HG03354 (cell line): ENCODE data around the gene NTM.

Experiments used
- ATAC-seq: cut with Tn5 transposase; IDR thresholded peaks from one replicate; pipeline ENCODE4 v1.9.1; 2021; ENCODE audit warnings: mild to moderate bottlenecking; ENCODE audit not compliant: unreplicated experiment, poor library complexity, severe bottlenecking

NTM gene

DNA sequence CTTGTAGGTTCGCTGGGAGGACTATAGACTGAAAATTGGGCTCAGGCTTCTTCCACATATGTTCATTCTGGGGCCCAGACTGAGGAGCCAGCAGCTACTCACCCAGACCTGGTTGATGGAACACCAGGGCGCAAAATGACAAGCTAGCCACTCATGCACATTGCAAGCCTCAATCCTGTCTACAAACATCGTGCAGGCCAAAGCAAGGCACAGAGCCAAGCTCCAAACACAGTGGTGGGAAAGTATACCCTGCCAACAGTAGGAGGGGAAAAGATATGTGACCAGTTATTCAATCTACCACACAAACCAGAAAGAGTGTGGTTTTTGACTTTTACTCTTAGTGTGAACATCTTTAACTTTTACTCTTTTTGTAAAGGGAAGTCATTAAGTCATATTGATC lies 660.5 kb downstream of the NTM start:
- ATAC-seq: no peak

DNA sequence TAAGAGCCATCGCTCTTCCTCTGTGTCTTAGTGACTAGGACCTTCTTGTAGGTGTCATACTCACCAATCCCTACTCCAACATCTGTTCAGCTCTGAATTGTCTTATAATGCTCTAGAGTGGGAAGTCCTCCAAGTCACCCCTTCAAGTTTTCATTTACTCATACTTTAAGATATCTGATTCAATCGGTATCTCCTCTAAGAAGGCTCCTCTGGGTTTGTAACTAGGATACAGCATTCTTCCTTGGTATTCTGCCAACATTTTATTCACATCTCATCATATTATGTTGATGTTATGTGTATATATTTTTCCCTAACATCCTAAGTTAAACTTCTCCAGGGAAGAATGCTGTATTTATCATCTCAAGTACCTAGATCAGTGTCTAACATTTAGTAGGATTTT lies 662.1 kb downstream of the NTM start:
- no peak for ATAC-seq

DNA sequence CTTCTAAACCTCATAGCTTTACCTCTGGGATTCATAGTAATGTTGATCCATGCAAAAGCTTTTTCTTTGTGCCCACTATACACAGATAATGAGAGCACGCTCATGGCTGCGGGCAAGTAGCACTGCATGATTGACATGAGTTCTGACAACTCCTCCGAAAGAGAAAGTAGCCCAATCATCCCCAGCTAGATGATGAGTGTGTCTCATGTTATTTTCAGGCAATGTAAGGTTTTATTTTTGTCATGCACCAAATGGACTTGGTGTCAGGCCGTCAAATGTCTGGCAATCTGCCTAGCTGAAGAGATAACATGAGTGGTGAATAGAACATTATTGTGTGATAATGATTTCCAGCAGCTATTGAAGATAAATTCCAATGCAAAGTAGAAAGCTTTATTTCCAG lies 662.6 kb downstream of the NTM start:
- no peak for ATAC-seq

DNA sequence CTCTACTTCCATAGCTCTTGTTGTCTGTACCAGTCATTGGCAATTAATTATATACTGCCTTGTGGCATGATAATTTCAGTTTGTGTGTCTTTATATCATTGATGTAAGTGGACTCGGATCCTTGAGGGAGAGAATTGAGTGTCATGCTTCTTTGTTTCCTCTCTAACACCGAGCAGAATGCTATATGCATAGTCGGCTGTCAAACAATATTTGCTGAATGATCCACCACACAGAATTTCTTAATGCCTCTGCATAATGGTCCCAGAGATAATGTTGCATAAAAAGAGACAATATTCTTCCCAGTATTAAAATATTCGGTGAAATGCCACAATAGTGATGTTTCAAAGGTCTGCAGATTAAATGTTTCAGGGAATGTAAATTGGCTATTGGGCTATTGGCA lies 664.8 kb downstream of the NTM start:
- ATAC-seq: no peak

DNA sequence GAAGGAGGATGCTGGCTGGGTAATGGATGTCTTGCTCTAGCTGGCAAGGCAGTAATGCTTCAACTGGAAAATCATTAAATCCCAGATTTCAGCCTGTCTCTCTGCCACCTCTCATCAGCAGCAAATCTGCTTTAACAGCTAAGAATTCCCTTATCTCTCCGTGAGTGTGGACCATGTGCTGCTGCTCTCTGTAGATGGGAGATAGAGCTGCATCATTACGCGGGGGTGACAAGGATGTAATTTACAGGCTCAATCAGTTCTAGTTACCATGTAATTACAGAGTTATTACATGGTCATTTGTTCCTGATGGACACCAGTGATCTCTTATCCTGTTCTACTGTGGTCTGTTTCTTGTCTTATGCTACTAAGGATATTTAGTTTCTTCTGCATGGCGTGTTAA lies 665.4 kb downstream of the NTM start:
- ATAC-seq: no peak

DNA sequence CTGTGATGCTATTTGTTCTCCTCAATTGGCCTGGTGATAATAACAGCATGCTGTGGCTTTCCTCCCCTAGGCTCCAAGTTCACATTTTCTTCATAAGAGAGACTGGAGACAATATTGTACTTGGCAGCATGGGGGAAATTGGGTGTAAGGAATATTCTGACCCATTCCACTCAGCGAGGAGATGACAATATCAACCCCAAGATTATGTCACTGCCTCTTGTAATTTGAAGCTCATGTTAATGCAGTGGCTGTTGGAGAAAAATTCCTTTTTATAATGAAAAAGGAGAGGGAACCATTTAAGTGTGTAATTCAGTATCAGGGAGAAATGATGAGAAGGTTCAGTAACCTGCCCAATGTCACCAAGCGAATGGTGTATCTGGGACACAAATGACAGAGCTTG lies 665.8 kb downstream of the NTM start:
- ATAC-seq: no peak

DNA sequence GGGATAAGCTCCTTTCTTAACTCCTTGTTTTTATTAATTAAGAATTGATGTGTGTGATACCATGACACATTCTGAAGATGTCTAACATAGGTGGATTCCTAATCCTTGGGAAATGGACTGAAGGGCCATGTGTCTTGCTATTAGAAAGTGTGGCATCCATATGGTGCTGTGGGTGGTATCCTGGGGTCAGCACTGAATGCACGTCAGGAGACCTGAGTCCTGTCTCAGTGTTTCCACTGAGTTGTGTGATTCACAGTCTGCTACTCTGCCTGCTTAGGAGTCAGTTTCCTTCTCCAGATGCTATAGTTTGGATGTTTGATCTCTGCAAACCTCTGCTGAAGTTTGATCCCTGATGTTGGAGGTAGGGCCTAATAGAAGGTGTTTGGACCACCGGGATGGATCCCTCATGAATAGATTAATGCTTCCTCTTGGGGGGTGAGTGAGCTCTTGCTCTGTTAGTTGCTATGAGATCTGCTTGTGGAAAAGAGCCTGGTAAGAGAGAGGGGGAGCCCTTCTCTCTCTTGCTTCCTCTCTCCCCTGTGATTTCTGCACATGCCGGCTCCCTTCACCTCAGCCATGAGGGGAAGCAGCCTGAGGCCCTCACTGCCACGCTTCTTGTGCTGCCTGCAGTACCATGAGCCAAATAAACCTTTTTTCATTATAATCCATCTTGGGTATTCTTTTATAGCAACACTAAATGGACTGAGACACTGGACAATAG lies 666.5 kb downstream of the NTM start:
- no peak for ATAC-seq

DNA sequence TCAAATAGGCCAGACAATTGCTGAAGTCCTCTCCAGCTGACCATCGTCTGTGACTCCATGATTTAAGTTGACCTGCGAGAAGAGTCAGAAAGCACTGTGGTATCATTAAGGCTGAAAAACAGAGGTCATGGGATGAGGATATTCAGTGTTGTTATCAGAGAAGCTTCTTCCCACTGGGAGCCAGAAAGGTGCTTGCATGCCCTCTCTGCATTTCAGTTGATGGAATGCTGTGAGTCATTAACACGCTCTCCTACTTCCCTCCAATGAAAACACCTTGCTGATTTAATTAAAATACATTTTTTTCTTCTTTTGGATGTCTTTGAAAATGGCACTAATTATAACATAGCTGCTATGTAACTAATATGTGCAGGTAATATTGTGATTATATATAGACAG lies 667.0 kb downstream of the NTM start:
- ATAC-seq: no peak

DNA sequence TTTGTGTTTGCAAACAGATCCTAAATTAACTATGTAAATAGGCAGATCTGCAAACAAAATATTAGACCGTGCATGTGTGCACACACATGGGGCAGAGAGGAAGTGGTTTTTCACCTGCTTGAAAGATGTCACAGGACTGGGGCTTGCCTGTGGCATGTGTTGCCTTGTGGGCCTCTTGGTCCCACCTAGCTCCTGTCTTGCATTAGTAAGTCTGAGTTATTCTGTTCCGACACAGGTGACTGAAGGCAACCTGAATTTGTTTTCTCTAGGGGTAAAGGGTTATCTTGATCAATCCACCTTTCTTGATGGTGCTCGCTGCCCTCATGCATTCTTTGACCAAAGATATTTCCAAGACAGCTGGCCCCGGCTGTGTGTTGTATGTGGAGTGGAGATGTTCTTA lies 667.5 kb downstream of the NTM start:
- no peak for ATAC-seq

DNA sequence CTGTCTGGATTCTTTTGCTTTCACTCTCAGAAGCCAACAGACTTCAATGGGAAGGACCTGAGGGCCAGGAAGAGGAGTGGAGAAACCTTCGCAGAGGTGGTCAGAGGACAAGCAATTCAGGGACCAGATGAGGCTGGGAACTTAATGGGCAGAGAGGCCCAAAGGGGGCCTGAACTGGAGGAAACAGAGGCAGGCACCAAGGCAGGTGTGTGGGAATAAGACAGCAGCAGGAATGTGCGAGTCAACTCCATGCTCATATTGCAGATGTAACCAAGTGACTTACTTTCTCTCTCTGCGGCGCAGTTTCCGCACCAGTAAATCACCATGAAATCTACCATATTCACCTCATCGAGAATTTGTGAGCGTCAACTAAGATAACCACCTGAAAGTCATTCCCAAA lies 669.1 kb downstream of the NTM start:
- ATAC-seq: no peak

DNA sequence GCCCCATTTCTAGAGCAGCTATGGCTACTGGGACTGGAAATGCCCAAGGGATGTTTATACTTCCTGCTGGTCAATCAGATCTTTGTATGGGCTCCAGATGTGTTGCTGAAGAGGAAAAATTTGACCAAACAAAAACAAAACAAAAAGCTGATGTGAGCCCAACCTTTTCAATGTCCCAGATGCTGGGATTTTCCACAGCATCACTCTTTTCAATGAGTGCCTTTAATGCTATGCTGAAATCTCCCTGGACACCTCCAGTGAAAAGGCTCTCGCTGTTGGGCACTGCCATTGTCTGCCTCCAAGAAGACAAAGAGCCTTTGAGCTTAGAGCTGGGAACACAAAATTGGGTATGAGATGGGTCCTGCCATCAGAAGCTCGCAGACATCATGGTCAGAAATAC lies 671.9 kb downstream of the NTM start:
- ATAC-seq: no peak

DNA sequence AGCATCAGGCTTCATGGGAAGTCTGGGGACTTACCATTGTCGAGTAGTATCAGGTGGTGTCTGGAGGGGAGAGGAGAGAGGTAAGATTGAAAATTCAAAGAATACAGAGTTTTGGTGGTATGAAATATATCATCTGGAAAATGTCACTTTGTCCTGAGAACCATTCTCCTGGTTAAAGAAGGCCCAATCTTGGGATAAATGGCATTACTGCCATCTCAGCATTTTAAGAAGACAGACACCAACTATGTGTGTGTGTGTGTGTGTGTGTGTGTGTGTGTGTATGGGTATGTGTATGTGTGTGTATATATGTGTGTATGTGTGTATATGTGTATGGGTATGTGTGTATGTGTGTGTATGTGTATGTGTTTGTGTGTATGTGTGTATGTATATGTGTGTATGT lies 673.3 kb downstream of the NTM start:
- no peak for ATAC-seq

DNA sequence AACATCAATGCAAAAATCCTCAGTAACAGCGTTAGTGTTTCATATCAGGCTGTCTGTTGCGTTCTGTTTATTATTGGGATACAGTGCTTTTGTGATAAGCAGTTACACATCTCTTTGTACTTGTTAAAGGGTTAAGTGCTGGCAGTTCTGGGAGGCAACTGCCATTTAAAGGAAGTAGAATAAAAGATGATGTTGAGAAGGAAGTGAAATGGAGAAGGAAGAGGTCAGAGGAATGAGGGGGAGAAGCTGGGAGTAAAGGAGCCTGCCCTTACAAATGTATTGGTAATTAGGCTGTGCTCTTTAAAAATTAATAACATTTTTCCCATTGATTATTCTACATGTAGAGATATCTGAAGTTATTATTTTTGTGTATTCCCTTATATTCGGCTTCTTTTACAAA lies 674.7 kb downstream of the NTM start:
- no peak for ATAC-seq

DNA sequence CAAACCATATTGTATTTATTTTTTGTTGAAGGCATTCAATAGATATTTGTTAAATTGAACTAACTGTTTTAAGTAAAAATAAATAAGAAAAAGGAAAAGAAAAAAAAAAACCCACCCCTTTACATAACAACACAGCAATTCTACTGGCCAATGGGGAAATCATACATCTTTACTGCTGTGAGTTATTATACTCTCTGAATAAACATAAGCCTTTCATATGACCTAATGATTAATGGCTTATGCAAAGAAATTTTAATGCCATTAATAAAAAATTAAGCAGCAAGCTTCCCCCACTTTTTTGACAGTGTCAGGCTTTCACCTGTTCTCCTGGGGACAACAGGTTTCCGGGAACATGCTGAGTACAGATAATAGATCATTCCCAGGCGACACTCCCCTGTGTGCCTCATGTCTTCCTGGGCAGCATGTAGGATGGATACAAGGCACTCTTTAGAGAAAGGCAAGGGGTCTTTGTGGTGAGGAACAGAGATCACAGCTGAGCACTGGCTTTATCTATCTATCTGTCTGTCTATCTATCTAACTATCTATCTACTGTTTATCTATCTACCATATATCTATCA lies 676.0 kb downstream of the NTM start:
- no peak for ATAC-seq

DNA sequence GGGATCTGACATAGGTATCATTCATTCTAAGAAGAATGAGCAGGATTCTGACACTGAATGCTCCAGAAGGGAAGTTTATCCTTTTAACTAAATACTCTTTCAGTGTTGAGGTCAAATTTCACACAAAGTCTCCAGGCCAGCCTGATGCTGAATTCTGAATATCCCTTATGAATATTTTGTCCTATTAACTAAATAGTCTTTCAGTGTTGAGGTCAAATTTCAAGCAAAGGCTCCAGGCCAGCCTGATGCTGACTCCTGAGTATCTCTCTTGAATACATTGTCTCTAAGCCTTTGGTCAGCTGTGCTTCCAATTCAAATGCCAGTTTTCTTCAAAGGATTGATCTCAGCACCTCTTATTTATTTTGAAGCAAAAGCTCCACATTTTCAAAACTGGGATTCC lies 676.8 kb downstream of the NTM start:
- ATAC-seq: no peak

DNA sequence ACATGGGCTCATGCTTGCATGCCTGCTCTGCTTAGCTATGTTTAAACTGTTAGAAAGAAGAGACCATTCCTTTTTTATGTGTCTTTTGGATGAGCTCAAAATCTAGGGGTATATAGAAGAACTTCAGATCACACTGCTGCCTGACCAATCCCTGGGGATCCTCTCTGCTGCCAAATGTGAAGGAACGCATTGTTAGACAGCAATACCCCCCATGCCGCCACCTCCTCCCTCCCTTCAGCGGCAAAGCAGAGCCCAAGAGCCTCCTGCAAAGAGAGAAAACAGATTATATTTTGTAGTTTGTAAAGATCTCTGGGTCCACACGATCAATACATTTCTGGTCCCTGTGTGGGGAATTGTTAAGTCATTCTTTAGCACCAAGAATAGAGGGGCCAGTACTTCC lies 677.6 kb downstream of the NTM start:
- no peak for ATAC-seq

DNA sequence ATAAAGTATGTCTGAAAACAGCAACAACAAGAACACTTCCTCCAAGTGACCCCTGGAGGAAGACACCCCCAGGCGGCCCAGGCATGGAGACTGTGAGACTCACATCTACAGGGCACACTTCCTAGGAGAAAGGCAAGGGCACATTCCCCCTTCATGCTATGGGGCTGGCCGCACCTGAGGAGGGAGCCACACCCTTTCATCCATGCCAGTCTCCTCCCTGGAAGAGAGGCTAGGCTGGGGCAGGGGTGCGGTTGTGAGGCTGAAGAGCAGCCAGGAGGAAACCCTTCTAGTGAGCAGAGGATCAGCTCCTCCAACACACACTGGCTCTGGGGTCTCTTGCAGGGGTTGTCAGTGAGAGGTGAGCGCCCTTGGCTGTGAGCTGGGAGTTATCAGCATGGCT lies 678.8 kb downstream of the NTM start:
- ATAC-seq: no peak

DNA sequence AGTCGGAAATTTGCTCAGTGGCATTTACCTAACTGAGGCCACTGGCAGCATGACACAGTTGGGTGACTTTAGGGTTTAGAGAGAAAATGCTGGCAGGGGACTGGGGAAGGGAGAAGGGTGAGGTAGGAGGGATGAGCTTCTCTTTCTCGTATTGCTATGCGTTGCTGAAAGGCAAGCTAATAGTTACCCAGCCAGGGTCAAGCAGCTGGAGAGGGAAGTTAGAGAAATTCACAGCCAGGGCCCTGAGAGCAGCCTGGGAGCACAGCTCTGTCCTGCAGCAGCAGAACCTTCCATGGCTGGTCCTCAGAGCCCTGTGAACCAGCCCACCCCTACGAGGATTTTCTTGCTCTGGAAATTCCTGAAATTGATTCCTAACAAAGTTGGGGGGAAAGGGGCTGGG lies 679.6 kb downstream of the NTM start:
- no peak for ATAC-seq

DNA sequence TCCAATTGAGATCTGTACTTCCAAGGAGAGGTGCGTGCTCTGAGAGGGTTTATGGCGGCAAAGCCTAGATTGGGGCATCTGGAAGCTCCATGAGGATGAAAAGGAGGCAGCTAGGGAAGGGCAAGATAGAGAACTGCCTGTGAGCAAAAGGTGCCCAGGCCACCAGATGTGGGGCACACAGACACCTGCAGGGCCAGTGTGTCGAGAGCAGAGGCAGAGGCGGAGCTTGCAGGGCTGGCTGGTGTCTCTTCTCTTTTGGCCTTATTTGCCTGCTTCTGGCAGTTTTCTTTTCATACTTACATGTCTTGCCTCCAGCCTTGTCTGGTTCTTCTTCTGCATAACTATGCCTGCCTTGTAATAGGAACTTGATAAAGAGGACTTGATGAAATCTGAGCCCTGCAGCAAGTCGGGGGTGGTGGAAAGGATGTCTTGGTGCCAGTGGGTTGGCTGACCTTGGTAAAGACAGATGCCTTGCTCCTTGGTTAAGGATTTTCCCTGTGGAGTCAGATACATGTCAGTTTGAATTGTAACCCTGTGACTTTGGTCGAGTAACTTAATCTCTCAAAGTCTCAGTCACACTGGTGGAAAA lies 680.3 kb downstream of the NTM start:
- ATAC-seq: no peak

DNA sequence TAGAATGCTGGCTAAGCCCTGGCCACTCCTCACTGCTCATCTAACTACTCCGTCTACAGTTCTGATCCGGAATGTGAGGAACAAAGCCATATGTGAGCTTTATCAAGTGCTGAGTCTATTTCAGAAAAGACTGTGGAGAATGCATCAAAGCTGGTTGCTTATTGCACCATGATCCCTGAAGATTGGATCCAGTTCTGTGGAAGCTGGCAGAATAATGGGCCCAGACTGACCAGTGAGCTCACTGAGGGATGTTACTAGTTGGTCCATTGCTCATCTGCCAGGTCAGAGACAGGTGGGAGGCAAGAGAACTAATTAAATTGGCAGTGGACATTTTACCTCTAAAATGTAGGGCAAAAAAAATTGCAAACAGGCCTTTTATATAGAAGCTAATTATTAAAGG lies 681.3 kb downstream of the NTM start:
- no peak for ATAC-seq

DNA sequence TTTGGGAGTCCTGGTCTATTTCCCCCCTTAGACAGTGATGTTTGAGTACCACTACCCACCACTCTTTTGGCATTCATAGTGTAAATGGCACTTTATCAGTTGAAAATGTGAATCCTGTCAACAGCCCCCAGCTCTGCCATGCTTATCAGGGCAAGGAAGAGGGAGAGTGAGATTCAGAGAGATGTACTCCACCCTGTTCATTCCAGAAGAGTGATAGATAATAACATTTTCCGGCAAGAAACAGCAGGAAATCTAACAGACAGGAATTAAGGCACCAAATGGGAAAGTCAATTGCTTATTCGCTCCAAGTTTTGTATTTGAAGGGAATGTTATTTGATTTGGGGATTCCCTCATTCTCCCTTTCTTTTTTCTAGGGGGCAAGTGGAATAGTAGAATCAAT lies 681.9 kb downstream of the NTM start:
- ATAC-seq: no peak

DNA sequence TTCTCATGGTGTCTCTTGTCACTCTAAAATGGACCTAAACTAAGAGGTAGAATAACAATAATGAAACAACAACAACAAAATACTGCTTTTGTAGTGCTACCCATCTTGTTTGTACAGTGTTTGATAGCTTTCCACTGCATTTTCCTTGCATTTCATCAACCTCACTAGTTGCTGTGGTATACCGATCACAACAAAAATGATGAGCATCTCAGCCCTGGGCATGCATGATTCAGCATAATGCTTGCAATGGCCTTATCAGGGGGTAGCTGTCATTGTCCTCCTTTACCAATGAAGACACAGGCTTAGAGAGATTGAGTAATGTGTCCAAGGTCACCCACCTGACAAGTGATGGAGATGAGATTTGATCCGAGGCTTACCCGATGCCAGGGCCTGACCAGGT lies 682.5 kb downstream of the NTM start:
- ATAC-seq: no peak
